Spleen (tissue), 11 donors: ENCODE data around the gene AP1M1. TPM values are rescaled to one million over a fixed set of nuclear protein-coding genes. Genes with fewer than 3 reads are reported as not detected.

Experiments used
- DNase-seq: peaks from one replicate; pipeline ENCODE4 v3.0.0-alpha.2; 2020
- H3K27ac ChIP-seq, 8 donors: fragments of 200-600 bp; sonication (generic) in 7 of 8; 1 replicate in 4 of 8; 2 replicates in 4 of 8; pipeline versions ENCODE4 v1.5.0 to v1.8.0; 2016 to 2021; ENCODE audit warnings: inconsistent platforms in 4 of 8, mild to moderate bottlenecking in 4 of 8, moderate library complexity in 1 of 8
- H3K27me3 ChIP-seq, 7 donors: fragments of 200-600 bp; sonication (generic) in 6 of 7; replicated peaks in 1 of 7; 1 replicate in 4 of 7; 2 replicates in 3 of 7; pipeline versions ENCODE4 v1.5.0 to v1.8.0; 2016 to 2021; ENCODE audit warnings: inconsistent platforms in 3 of 7, mild to moderate bottlenecking in 1 of 7
- H3K36me3 ChIP-seq, 6 donors: fragments of 200-600 bp; sonication (generic) in 5 of 6; 1 replicate in 4 of 6; 2 replicates in 2 of 6; pipeline versions ENCODE4 v1.5.0 to v1.8.0; 2016 to 2021; ENCODE audit warnings: inconsistent platforms in 2 of 6
- H3K4me1 ChIP-seq, 6 donors: fragments of 200-600 bp; sonication (generic) in 5 of 6; 1 replicate in 3 of 6; 2 replicates in 3 of 6; pipeline versions ENCODE4 v1.5.0 to v1.8.0; 2016 to 2021; ENCODE audit warnings: inconsistent platforms in 3 of 6
- H3K4me3 ChIP-seq, 8 donors: fragments of 200-600 bp; sonication (generic) in 7 of 8; 1 replicate in 4 of 8; 2 replicates in 4 of 8; pipeline versions ENCODE4 v1.5.0 to v1.8.0; 2016 to 2021; ENCODE audit warnings: inconsistent platforms in 4 of 8, mild to moderate bottlenecking in 4 of 8, moderate library complexity in 2 of 8
- H3K9me3 ChIP-seq, 8 donors: fragments of 200-600 bp; sonication (generic) in 7 of 8; 1 replicate in 4 of 8; 2 replicates in 4 of 8; pipeline versions ENCODE4 v1.5.0 to v1.8.0; 2016 to 2021; ENCODE audit warnings: inconsistent platforms in 4 of 8
- POLR2A ChIP-seq, 3 donors: fragments of 450-650 bp; IDR thresholded peaks; one replicate each; pipeline ENCODE4 v1.5.1; 2017; ENCODE audit warnings: antibody characterized with exemption in 3 of 3, mild to moderate bottlenecking in 1 of 3
- POLR2AphosphoS5 ChIP-seq, 3 donors: sonication (generic); formaldehyde crosslinking; IDR thresholded peaks; one replicate each; pipeline ENCODE4 v1.5.1; 2017; ENCODE audit warnings: antibody characterized with exemption in 3 of 3
- WGBS, 5 donors: extraction: QIAGEN DNeasy Blood & Tissue Kit in 3 of 5; methylation state at CpG; one replicate each; pipeline versions ENCODE4 v1.1.5 to v1.1.7; 2013 to 2018; 5-methylcytosine and 5-hydroxymethylcytosine counted together
- intact Hi-C: fragments of 100-400 bp; cut with DNase I; formaldehyde crosslinking; loops from one replicate; pipeline ENCODE4 v1.15.0; 2023; ENCODE audit warnings: low total_unique reads
- polyA plus RNA-seq, 3 donors: library from polyadenylated mRNA; stranded (reverse); fragments of 200-250 nt; gene quantifications; one replicate each; pipeline ENCODE4 v1.2.1, GENCODE V29; 2013
- total RNA-seq, 7 donors: library from RNA; depleted of rRNA in 3 of 7; stranded (reverse); fragments of >200 nt in 3 of 7; fragmentation: NEBNext Ultra II Directional in 4 of 7; extraction: Animal tissue kit (Norgen Biotek cat#: 25700) in 4 of 7; gene quantifications; one replicate each; pipeline versions ENCODE4 v1.1.0 to v1.2.1, GENCODE V29; 2016 to 2021
- TF ChIP-seq, protein P1 (sequence below), 11 experiments: fragments of 200-600 bp in 7 of 11; fragments of 450-650 bp in 4 of 11; sonication (generic) in 4 of 11; IDR thresholded peaks in 8 of 11; conservative IDR thresholded peaks in 3 of 11; 1 replicate in 7 of 11; 2 replicates in 4 of 11; pipeline versions ENCODE4 v1.4.0 to v1.8.0; 2016 to 2021; ENCODE audit warnings: antibody characterized with exemption in 11 of 11, inconsistent platforms in 4 of 11, mild to moderate bottlenecking in 1 of 11
- donor health status: healthy with polysubstance abuse.
- donor health status: DM: no; HTN: no; CAD: no; lungs with moderate emphysema.
- donor health status: DM: no; HTN: no; CAD: no.
- donor health status: Bipolar disorder and iron deficiency.
- donor health status: healthy.
- donor health status: DM: no; HTN: no; CAD: no.
- donor health status: DM: yes; HTN: yes; CAD: no.

AP1M1 gene
- total and polyA plus RNA-seq, 10 donors: 27.9 to 82.8 (median 60.5) TPM

DNA sequence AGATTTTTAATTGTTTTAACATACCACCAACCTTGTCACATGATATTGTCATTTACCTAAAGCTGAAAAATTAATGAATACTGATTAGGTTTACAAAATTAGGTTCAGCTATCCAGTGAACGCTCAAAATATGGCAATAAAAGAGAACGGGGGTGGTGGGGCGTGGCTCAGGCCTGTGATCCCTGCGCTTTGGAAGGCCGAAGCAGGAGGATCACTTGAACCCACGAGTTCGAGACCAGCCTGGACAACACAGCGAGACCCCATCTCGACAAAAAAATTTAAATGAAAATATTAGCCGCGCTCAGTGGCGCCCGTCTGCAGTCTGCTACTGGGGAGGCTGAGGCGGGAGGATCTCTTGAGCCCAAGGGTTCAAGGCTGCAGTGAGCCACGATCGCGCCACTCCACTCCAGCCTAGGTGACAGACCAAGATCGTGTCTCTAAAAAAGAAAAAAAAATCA is 13.0 kb upstream of the AP1M1 start:
- TF ChIP-seq POLR2A (IDR thresholded peaks at IDR 0.05): no peak
- TF ChIP-seq, protein P1, sequence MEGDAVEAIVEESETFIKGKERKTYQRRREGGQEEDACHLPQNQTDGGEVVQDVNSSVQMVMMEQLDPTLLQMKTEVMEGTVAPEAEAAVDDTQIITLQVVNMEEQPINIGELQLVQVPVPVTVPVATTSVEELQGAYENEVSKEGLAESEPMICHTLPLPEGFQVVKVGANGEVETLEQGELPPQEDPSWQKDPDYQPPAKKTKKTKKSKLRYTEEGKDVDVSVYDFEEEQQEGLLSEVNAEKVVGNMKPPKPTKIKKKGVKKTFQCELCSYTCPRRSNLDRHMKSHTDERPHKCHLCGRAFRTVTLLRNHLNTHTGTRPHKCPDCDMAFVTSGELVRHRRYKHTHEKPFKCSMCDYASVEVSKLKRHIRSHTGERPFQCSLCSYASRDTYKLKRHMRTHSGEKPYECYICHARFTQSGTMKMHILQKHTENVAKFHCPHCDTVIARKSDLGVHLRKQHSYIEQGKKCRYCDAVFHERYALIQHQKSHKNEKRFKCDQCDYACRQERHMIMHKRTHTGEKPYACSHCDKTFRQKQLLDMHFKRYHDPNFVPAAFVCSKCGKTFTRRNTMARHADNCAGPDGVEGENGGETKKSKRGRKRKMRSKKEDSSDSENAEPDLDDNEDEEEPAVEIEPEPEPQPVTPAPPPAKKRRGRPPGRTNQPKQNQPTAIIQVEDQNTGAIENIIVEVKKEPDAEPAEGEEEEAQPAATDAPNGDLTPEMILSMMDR (IDR thresholded peaks at IDR 0.05 in 8 of 11, conservative IDR thresholded peaks at IDR 0.05 in 3 of 11): no peak
- Histone ChIP-seq H3K36me3 (peaks cover 0 to 34% (median 21%) of the 10 kb centered on the region in 6 donors), H3K27me3 (no peaks in the 10 kb centered on the region), H3K4me3 (peak overlapping the region in 7 of 8 donors; percentile 81 to 98 (median 94)), H3K27ac (peak overlapping the region; percentile 36 to 94 (median 90)), H3K9me3 (no peaks in the 10 kb centered on the region), H3K4me1 (peaks cover 10 to 74% (median 50%) of the 10 kb centered on the region in 6 donors)
- WGBS, 5 donors: 43 to 51% (median 47%) methylated on average over 18 of the region's 18 CpGs
- intact Hi-C loops: loop anchor here (5.0 to 10.0 kb wide), 2 partner anchors 70 to 557 kb away; partner anchors contain the start of gene RAB8A
- DNase-seq: peak; percentile 80

DNA sequence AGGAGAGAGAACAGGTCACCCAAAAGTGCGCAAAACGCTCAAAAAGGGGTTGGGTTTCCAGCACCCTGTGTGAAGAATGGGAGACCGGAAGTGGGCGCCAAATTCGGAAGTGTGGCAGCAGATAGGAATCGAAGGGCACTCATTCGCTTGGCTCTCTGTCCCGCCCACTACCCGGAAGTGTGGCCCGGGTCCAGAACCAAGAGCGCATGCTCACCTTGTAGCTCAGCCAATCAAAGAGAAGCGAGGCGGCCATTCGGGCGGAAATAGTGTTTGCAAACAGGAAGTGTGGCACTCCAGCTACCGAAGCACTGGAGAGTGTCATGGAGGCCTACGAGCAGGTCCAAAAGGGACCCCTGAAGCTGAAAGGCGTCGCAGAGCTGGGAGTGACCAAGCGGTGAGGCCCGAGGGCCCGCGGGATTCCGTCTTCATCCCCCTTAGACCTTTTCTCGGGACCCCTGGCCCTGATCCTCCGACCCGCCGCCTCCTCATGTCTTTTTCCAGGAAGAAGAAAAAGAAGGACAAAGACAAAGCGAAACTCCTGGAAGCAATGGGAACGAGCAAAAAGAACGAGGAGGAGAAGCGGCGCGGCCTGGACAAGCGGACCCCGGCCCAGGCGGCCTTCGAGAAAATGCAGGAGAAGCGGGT is 12.5 kb upstream of the AP1M1 start, which contains the start of gene FAM32A:
TSS of gene FAM32A (plus strand) at position 288 of the 645 bp plus-strand sequence. CDS start at position 321, 33 bp downstream.
- intact Hi-C loops: loop anchor here (10.0 kb wide), 1 partner anchor 70 kb away; the partner anchor contains the start of gene RAB8A
- Histone ChIP-seq H3K9me3 (no peaks in the 10 kb centered on the region), H3K4me1 (peaks cover 10 to 80% (median 53%) of the 10 kb centered on the region in 6 donors), H3K4me3 (peak within 1 kb of the TSS; percentile 74 to 98 (median 92)), H3K27me3 (no peaks in the 10 kb centered on the region), H3K27ac (peak within 1 kb of the TSS; percentile 76 to 94 (median 90)), H3K36me3 (peaks cover 0 to 39% (median 27%) of the 10 kb centered on the region in 6 donors)
- peak in 2 of 3 donors; percentile 19 to 50 for TF ChIP-seq POLR2A (IDR thresholded peaks at IDR 0.05)
- TF ChIP-seq, protein P1 (IDR thresholded peaks at IDR 0.05 in 8 of 11, conservative IDR thresholded peaks at IDR 0.05 in 3 of 11): peak; percentile 16 to 71 (median 56)
- TF ChIP-seq POLR2AphosphoS5 (IDR thresholded peaks at IDR 0.05): peak; percentile 90 to 99 (median 92)
- DNase-seq: peak; percentile 99
- WGBS, 5 donors: 0 to 1% (median 0%) methylated on average over 39 of the region's 39 CpGs

- TF ChIP-seq POLR2A (IDR thresholded peaks at IDR 0.05) (no peak), POLR2AphosphoS5 (IDR thresholded peaks at IDR 0.05) (no peak)
- TF ChIP-seq, protein P1 (IDR thresholded peaks at IDR 0.05 in 8 of 11, conservative IDR thresholded peaks at IDR 0.05 in 3 of 11): peak in 8 of 11 experiments; percentile 11 to 60 (median 36)
- Histone ChIP-seq H3K36me3 (peaks cover under 1 to 44% (median 32%) of the 10 kb centered on the region in 6 donors), H3K9me3 (no peaks in the 10 kb centered on the region), H3K27me3 (no peaks in the 10 kb centered on the region), H3K27ac (peak overlapping the region; percentile 76 to 94 (median 90)), H3K4me3 (peak overlapping the region; percentile 74 to 98 (median 92)), H3K4me1 (peaks cover 10 to 83% (median 53%) of the 10 kb centered on the region in 6 donors)
- 0 to 1% (median 0%) methylated on average over 20 of the region's 20 CpGs for WGBS, 5 donors
- peak; percentile 87 for DNase-seq
- intact Hi-C loops: loop anchor here (10.0 kb wide), 1 partner anchor 71 kb away; the partner anchor contains the start of gene RAB8A
These were observed 12.0 kb upstream of the AP1M1 start for GRCh38 chr19:16185768-16186123.

DNA sequence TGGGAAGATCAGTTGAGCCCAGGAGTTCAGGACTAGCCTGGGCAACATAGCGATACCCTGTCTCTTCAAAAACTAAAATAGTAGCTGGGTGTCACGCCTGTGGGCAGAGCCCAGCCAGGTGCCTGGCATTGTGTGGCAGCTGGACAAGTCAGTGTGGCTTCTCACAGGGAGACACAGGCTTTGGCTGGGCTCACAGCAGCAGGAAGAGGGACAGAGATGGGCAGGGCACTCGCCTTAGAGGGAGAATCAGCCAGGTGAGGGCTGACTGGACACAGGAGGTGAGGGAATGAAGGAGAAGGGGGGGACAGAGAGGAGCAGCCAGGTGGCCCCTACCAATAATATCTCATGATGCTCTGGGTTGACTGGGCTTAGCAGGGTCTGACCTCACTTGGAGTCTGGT is 9.2 kb upstream of the AP1M1 start:
- TF ChIP-seq POLR2A (IDR thresholded peaks at IDR 0.05): no peak
- TF ChIP-seq POLR2AphosphoS5 (IDR thresholded peaks at IDR 0.05): no peak
- TF ChIP-seq, protein P1 (IDR thresholded peaks at IDR 0.05 in 8 of 11, conservative IDR thresholded peaks at IDR 0.05 in 3 of 11): no peak
- 94 to 100% (median 97%) methylated on average over 3 of the region's 3 CpGs for WGBS, 5 donors
- DNase-seq: peak; percentile 49
- Histone ChIP-seq H3K9me3 (no peaks in the 10 kb centered on the region), H3K36me3 (peaks cover 6 to 72% (median 56%) of the 10 kb centered on the region in 6 donors), H3K27ac (no peak overlapping the region), H3K27me3 (no peaks in the 10 kb centered on the region), H3K4me1 (peaks cover 10 to 60% (median 37%) of the 10 kb centered on the region in 6 donors), H3K4me3 (no peak overlapping the region)
- intact Hi-C loops: loop anchor here (10.0 kb wide), 1 partner anchor 74 kb away; the partner anchor contains the start of gene RAB8A
